ENCODE measurements around the gene ARHGAP6. TPM values are rescaled to one million over a fixed set of nuclear protein-coding genes. Genes with fewer than 3 reads are reported as not detected.

Gene ARHGAP6
- total RNA-seq, 1 experiment from 2014 or later: 0.07 TPM

GRCh38 chrX:11341274-11342201 is 324.2 kb downstream of the ARHGAP6 start:
- Histone ChIP-seq H2BK5ac (ENCODE audit: insufficient read length, low read length) (no peak overlapping the region), H4K5ac (ENCODE audit: insufficient read length, low read depth, low read length) (no peak overlapping the region), H3K14ac (ENCODE audit: insufficient read depth, low read length) (no peak overlapping the region), H3K4me2 (ENCODE audit: insufficient read depth, insufficient read length, low read length) (no peak overlapping the region), H3K27ac (ENCODE audit: insufficient read length, low read depth, low read length) (no peak overlapping the region), H2BK120ac (ENCODE audit: low read depth, low read length, poor library complexity, severe bottlenecking) (no peak overlapping the region), H2BK20ac (ENCODE audit: low read depth, low read length, poor library complexity, severe bottlenecking) (no peak overlapping the region), H3T11ph (ENCODE audit: low read length) (no peak overlapping the region), H4K20me1 (ENCODE audit: control insufficient read depth, insufficient read depth, insufficient read length) (no peaks in the 10 kb centered on the region), H3K27me3 (ENCODE audit: insufficient read depth, low read length) (no peaks in the 10 kb centered on the region), H2BK15ac (ENCODE audit: low read depth, low read length) (no peak overlapping the region), H3K56ac (ENCODE audit: insufficient read length, low read depth, low read length) (no peak overlapping the region), H3K79me1 (ENCODE audit: insufficient read depth, low read depth, low read length, poor library complexity, severe bottlenecking) (no peaks in the 10 kb centered on the region), H3K4ac (ENCODE audit: low read depth, low read length) (no peak overlapping the region), H4K91ac (ENCODE audit: insufficient read length, low read depth, low read length) (no peak overlapping the region), H3K79me2 (ENCODE audit: insufficient read depth, low read length) (no peaks in the 10 kb centered on the region), H3K9ac (ENCODE audit: extremely low read depth, insufficient read length, low read length) (no peak overlapping the region), H4K8ac (replicated peaks; ENCODE audit: insufficient read length, low read depth, low read length) (no peak overlapping the region), H2BK12ac (ENCODE audit: insufficient read length, low read depth, low read length) (no peak overlapping the region), H3K9me3 (ENCODE audit: control insufficient read depth, low read depth, low read length) (peaks cover 6% of the 10 kb centered on the region), H3K18ac (ENCODE audit: insufficient read length, low read depth, low read length) (no peak overlapping the region), H2AFZ (ENCODE audit: low read length) (no peak overlapping the region), H3K23me2 (ENCODE audit: insufficient read length, low read depth, low read length, poor library complexity, severe bottlenecking) (no peaks in the 10 kb centered on the region), H3K4me1 (ENCODE audit: insufficient read depth, low read length) (peaks cover 3% of the 10 kb centered on the region; the same call in 1 of the 2 replicates), H2AK5ac (ENCODE audit: insufficient read length, low read length) (no peak overlapping the region), H3K23ac (ENCODE audit: insufficient read length, low read depth, low read length) (no peak overlapping the region)
- Mint-ChIP-seq H3K4me3 (no peak overlapping the region), H3K4me1 (peaks cover 0 to 6% of the 10 kb centered on the region in 2 experiments; a peak in 2 of 4 replicates), H3K27me3 (ENCODE audit: low read depth) (no peaks in the 10 kb centered on the region; the same call in none of the 2 replicates), H3K36me3 (ENCODE audit: insufficient read depth in 1 of 3, low read depth in 3 of 3) (peaks cover 0 to 4% (median 0%) of the 10 kb centered on the region in 3 experiments; a peak in 2 of 7 replicates), H3K27ac (no peak overlapping the region), H3K9me3 (peaks cover 50 to 58% of the 10 kb centered on the region in 2 experiments)
- TF ChIP-seq, protein P1, sequence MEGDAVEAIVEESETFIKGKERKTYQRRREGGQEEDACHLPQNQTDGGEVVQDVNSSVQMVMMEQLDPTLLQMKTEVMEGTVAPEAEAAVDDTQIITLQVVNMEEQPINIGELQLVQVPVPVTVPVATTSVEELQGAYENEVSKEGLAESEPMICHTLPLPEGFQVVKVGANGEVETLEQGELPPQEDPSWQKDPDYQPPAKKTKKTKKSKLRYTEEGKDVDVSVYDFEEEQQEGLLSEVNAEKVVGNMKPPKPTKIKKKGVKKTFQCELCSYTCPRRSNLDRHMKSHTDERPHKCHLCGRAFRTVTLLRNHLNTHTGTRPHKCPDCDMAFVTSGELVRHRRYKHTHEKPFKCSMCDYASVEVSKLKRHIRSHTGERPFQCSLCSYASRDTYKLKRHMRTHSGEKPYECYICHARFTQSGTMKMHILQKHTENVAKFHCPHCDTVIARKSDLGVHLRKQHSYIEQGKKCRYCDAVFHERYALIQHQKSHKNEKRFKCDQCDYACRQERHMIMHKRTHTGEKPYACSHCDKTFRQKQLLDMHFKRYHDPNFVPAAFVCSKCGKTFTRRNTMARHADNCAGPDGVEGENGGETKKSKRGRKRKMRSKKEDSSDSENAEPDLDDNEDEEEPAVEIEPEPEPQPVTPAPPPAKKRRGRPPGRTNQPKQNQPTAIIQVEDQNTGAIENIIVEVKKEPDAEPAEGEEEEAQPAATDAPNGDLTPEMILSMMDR (conservative IDR thresholded peaks at IDR 0.05): no peak
- DNase-seq: no peak
- no CpG with 5 or more reads among the region's 10 CpGs for WGBS (ENCODE audit: extremely low coverage, insufficient read length, low lambda C conversion rate)

Measured in H9 (cell line).